ENCODE results near the gene C1orf116. TPM values are rescaled to one million over a fixed set of nuclear protein-coding genes. Genes with fewer than 3 reads are reported as not detected.
"Not testable (repeated sequence)": the region's sequence is repeated elsewhere in the genome, so short reads cannot be mapped to it uniquely, and the experiment has no call there.

The C1orf116 gene
- total RNA-seq, 1 donor from 2014 or later, result not detected

DNA sequence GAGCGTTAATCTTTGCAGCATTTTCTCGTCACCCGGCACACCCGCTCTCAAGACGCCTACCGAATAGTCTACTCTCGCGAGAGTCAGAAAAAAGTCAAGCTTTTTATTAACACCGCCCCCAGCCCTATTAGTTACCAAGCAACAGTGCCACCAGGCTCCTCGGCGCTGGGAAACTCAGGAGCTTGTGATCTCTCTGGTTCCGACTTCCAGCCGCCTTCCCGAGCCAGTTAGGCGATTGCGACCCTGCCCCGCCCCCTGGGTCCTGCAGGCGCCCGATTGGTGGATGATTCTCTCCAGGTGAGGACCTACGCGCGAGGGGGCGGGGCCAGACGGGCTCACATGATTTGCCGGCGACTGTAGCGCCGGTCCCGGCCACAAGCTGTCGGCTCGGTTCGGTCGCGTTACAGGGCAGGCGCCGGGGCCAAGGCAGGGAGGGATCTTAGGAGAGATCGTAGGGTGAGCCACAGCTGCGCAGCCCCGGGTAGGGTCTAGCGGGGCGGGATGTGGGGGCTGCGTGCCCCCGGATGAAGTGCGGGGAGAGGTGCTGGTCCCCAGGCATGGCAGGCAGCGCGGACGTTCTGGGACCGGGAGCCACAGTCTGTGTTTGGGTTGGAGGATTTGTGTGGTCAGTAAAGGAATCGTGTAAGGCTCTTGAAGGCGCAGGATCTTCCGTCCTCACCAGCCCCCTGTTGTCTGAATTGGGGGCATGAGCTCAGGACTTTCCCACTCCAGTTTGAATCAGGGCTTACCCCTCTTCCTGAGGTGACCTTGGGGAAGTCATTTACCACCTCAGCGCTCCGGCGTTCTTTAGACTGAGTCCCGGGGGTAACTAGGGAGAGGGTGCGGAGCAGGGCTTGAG is 20.6 kb upstream of the C1orf116 start, which contains the start of gene PFKFB2:
PFKFB2 (plus strand) TSS at position 365 of the 859 bp plus-strand sequence. CDS start 1,443 bp downstream, outside the sequence.
- intact Hi-C loops (cut with micrococcal nuclease), result loop anchor here (5.0 kb wide), 3 partner anchors 131 to 699 kb away; partner anchors contain the start of genes CD46 and FCMR
- DNase-seq, result peak; percentile 98
- Mint-ChIP-seq H3K4me3 (peak within 1 kb of the TSS; percentile 100), H3K9me3 (no peaks in the 10 kb centered on the region), H3K4me1 (peaks cover 36% of the 10 kb centered on the region), H3K27me3 (peaks cover 7% of the 10 kb centered on the region), H3K27ac (peak within 1 kb of the TSS; percentile 83), H3K36me3 (ENCODE audit: low read depth) (peaks cover 12% of the 10 kb centered on the region)

GRCh38 chr1:207051191-207051943 is 18.8 kb upstream of the C1orf116 start, which contains the start of gene YOD1:
TSS of gene YOD1 (minus strand) at chr1:207051208. CDS start at chr1:207051030, 178 bp downstream.
- peak within 1 kb of the TSS; percentile 96 for H3K27ac Mint-ChIP-seq
- H3K4me3 Mint-ChIP-seq, result peak within 1 kb of the TSS; percentile 100
- H3K36me3 Mint-ChIP-seq (ENCODE audit: low read depth), result peaks cover 25% of the 10 kb centered on the region
- DNase-seq, result no peak
- H3K27me3 Mint-ChIP-seq, result peaks cover 3% of the 10 kb centered on the region
- intact Hi-C loops (cut with micrococcal nuclease), result loop anchor here (1.0 to 5.0 kb wide), 5 partner anchors 129 to 701 kb away; partner anchors contain the start of genes CD46, CD55 and FCMR
- H3K9me3 Mint-ChIP-seq, result no peaks in the 10 kb centered on the region
- peaks cover 47% of the 10 kb centered on the region for H3K4me1 Mint-ChIP-seq

DNA sequence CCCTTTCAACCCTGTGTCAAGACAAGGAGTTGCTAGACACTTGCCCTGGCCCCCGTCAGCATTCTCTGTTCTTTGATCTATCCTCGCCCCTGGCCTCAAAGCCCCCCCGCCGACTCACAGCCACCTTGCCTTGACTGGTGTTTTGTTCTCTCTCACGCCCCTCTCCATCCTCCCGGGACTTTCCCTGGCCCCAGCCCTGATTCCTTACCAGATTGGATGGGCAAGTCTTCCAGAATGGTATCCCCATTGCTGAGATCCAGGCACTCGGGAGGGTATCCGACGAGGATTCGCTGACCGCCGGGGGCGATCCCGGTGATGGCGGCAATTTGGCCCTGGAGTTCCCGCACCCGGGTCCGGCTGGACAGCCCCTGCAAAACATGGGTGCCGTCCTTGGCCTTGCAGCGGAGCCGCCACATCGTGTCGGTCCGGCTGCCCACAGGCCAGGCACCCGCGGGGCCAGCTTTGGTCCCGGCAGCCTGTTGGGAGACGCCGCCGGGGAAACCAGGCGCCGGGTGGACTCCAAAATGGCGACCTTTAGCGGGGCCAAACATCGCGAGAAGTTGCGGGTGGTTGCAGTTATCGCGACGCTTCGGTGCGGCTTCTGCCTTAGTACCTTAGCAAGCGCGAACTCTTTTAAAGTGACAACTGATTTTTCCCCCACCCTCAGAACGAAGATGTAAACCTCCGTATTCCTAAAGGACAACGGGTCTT is 18.1 kb upstream of the C1orf116 start:
- peaks cover 2% of the 10 kb centered on the region for H3K27me3 Mint-ChIP-seq
- intact Hi-C loops (cut with micrococcal nuclease), result loop anchor here (1.0 to 5.0 kb wide), 8 partner anchors 28 to 702 kb away; partner anchors contain the start of genes CD46, CD55 and FCMR
- peaks cover 47% of the 10 kb centered on the region for H3K4me1 Mint-ChIP-seq
- DNase-seq, result peak; percentile 97
- peak overlapping the region; percentile 98 for H3K4me3 Mint-ChIP-seq
- H3K36me3 Mint-ChIP-seq (ENCODE audit: low read depth), result peaks cover 28% of the 10 kb centered on the region
- peak overlapping the region; percentile 96 for H3K27ac Mint-ChIP-seq
- no peaks in the 10 kb centered on the region for H3K9me3 Mint-ChIP-seq

DNA sequence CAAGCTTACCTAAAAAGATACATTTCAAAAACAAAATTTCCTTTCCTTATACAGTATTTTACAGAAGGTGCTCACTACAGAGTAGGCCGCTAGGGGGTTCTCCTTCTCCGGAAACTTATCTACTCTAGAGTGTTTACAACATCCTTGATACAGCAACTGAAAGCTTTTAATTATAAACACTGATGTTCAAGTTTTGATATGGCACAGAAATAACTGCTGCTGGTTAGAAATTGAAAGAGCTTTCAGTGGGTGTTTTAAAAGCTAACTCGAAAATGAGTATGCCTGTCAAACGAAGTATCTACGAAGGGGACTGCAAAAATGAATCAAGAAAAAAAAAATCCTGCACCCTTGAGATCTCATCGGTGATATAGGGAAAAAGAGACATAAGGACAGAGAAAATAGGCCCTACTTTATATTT is 17.4 kb upstream of the C1orf116 start:
- Mint-ChIP-seq H3K27me3 (peaks cover 2% of the 10 kb centered on the region), H3K36me3 (ENCODE audit: low read depth) (peaks cover 31% of the 10 kb centered on the region), H3K9me3 (no peaks in the 10 kb centered on the region), H3K4me3 (peak overlapping the region; percentile 98), H3K4me1 (peaks cover 48% of the 10 kb centered on the region), H3K27ac (peak overlapping the region; percentile 96)
- intact Hi-C loops (cut with micrococcal nuclease), result loop anchor here (1.0 to 5.0 kb wide), 6 partner anchors 28 to 702 kb away; partner anchors contain the start of genes CD46 and FCMR
- DNase-seq, result peak; percentile 86

DNA sequence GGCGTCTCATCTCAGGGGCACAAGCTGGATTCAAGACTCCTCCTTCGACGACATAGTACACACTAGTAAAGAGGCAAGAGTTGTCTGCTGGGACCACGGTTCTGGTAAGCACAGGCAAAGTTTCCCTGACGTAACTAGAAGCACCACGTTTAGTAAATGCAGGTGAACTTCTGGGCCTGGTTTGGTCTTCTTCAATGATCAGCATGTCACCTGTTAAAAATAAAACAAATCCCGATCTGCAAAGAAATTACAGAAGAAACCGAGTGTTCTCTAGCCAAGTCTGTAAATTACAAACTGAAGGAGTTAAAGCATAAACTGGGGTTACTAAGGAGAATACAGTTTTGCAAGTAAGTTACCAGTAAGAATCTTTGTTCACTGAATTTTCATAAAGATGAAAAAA is 17.0 kb upstream of the C1orf116 start:
- peak overlapping the region; percentile 98 for H3K4me3 Mint-ChIP-seq
- no peaks in the 10 kb centered on the region for H3K9me3 Mint-ChIP-seq
- peaks cover 50% of the 10 kb centered on the region for H3K4me1 Mint-ChIP-seq
- intact Hi-C loops (cut with micrococcal nuclease), result no loop called here
- no peak for DNase-seq
- H3K27me3 Mint-ChIP-seq, result peaks cover 2% of the 10 kb centered on the region
- H3K27ac Mint-ChIP-seq, result peak overlapping the region; percentile 96
- H3K36me3 Mint-ChIP-seq (ENCODE audit: low read depth), result peaks cover 34% of the 10 kb centered on the region

GRCh38 chr1:207049054-207049453 is 16.5 kb upstream of the C1orf116 start:
- H3K9me3 Mint-ChIP-seq, result no peaks in the 10 kb centered on the region
- H3K4me3 Mint-ChIP-seq, result peak overlapping the region; percentile 98
- H3K4me1 Mint-ChIP-seq, result peaks cover 47% of the 10 kb centered on the region
- intact Hi-C loops (cut with micrococcal nuclease), result no loop called here
- H3K27me3 Mint-ChIP-seq, result peaks cover 2% of the 10 kb centered on the region
- H3K36me3 Mint-ChIP-seq (ENCODE audit: low read depth), result peaks cover 37% of the 10 kb centered on the region
- no peak overlapping the region for H3K27ac Mint-ChIP-seq
- DNase-seq, result no peak

- Mint-ChIP-seq H3K36me3 (ENCODE audit: low read depth) (peaks cover 41% of the 10 kb centered on the region), H3K9me3 (no peaks in the 10 kb centered on the region), H3K4me1 (peaks cover 42% of the 10 kb centered on the region), H3K27me3 (peaks cover under 1% of the 10 kb centered on the region), H3K27ac (no peak overlapping the region), H3K4me3 (no peak overlapping the region)
- intact Hi-C loops (cut with micrococcal nuclease), result no loop called here
- DNase-seq, result no peak
Measured at GRCh38 chr1:207048041-207048440, 15.5 kb upstream of the C1orf116 start.

DNA sequence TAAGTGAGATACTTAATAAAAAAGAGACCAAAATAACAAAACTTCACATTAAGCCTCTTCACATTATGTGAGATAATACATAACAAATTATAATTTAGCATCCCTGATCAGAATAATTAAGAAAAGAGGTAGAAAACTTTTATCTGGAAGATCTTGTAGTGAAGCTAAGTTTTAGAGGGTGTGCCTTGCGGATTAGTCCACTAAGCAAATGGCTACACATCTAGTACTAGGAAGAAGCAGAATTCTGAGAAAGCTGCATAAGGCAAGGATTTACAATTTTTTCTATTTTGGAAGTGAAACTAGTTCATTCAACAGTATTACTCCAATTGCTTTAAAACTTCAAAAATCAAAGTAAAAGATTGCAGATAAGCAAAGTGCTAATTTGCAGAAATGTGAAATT is 14.9 kb upstream of the C1orf116 start:
- peaks cover 36% of the 10 kb centered on the region for H3K4me1 Mint-ChIP-seq
- no peak overlapping the region for H3K4me3 Mint-ChIP-seq
- no peak overlapping the region for H3K27ac Mint-ChIP-seq

GRCh38 chr1:207045453-207045852 is 12.9 kb upstream of the C1orf116 start:
- intact Hi-C loops (cut with micrococcal nuclease), result no loop called here

More for the DNA sequence above, 14.9 kb upstream of the C1orf116 start:
- Mint-ChIP-seq H3K27me3 (no peaks in the 10 kb centered on the region), H3K36me3 (ENCODE audit: low read depth) (peaks cover 41% of the 10 kb centered on the region), H3K9me3 (no peaks in the 10 kb centered on the region)
- DNase-seq, result no peak
- intact Hi-C loops (cut with micrococcal nuclease), result no loop called here

GRCh38 chr1:207041397-207041796 is 8.8 kb upstream of the C1orf116 start:
- H3K27me3 Mint-ChIP-seq; H3K4me3 Mint-ChIP-seq; H3K27ac Mint-ChIP-seq; H3K9me3 Mint-ChIP-seq; H3K4me1 Mint-ChIP-seq; intact Hi-C loops (cut with micrococcal nuclease); DNase-seq: not testable (repeated sequence)
- H3K36me3 Mint-ChIP-seq (ENCODE audit: low read depth), result peaks cover 16% of the 10 kb centered on the region

More at GRCh38 chr1:207045453-207045852, 12.9 kb upstream of the C1orf116 start:
- H3K36me3 Mint-ChIP-seq (ENCODE audit: low read depth), result peaks cover 41% of the 10 kb centered on the region
- peaks cover 27% of the 10 kb centered on the region for H3K4me1 Mint-ChIP-seq
- H3K4me3 Mint-ChIP-seq, result no peak overlapping the region
- H3K27ac Mint-ChIP-seq, result no peak overlapping the region
- H3K9me3 Mint-ChIP-seq, result no peaks in the 10 kb centered on the region
- no peak for DNase-seq
- H3K27me3 Mint-ChIP-seq, result no peaks in the 10 kb centered on the region

- Mint-ChIP-seq H3K27ac (no peak overlapping the region), H3K9me3 (no peaks in the 10 kb centered on the region)
Measured at GRCh38 chr1:207040181-207040533, 7.6 kb upstream of the C1orf116 start.

GRCh38 chr1:207039380-207040180 is 7.0 kb upstream of the C1orf116 start:
- peaks cover 1% of the 10 kb centered on the region for H3K27me3 Mint-ChIP-seq
- DNase-seq, result no peak
- no peak overlapping the region for H3K4me3 Mint-ChIP-seq

More at GRCh38 chr1:207040181-207040533, 7.6 kb upstream of the C1orf116 start:
- no peak for DNase-seq
- Mint-ChIP-seq H3K4me1 (peaks cover 5% of the 10 kb centered on the region), H3K36me3 (ENCODE audit: low read depth) (peaks cover 10% of the 10 kb centered on the region), H3K27me3 (peaks cover 1% of the 10 kb centered on the region), H3K4me3 (no peak overlapping the region)
- intact Hi-C loops (cut with micrococcal nuclease), result no loop called here

More at GRCh38 chr1:207039380-207040180, 7.0 kb upstream of the C1orf116 start:
- Mint-ChIP-seq H3K4me1 (peaks cover under 1% of the 10 kb centered on the region), H3K36me3 (ENCODE audit: low read depth) (peaks cover 7% of the 10 kb centered on the region), H3K9me3 (no peaks in the 10 kb centered on the region), H3K27ac (no peak overlapping the region)
- intact Hi-C loops (cut with micrococcal nuclease), result no loop called here

Data from activated CD4-positive, alpha-beta T cell treated with anti-CD3 and anti-CD28 coated beads, Interleukin-2, amount 10 ng/mL, durations not matched to agents 24 days and 14 days (primary cell).